Activated naive CD4-positive, alpha-beta T cell treated with anti-CD3 and anti-CD28 coated beads, Interleukin-2, amount 50 U/mL, for 24 hours (primary cell): ENCODE measurements around the gene ZNF785.
A peak's percentile ranks its signal among the peaks of the same experiment; 100 is the strongest.
"Not testable (repeated sequence)": the region's sequence is repeated elsewhere in the genome, so short reads cannot be mapped to it uniquely, and the experiment has no call there.

Experiments used
- H3K27ac Mint-ChIP-seq: one replicate; pipeline ENCODE4 v1.8.0; 2021; ENCODE audit warnings: mild to moderate bottlenecking, mixed read lengths
- H3K27me3 Mint-ChIP-seq: one replicate; pipeline ENCODE4 v1.8.0; 2021; ENCODE audit warnings: mixed read lengths
- H3K36me3 Mint-ChIP-seq: one replicate; pipeline ENCODE4 v1.8.0; 2021; ENCODE audit warnings: mixed read lengths
- H3K4me1 Mint-ChIP-seq: one replicate; pipeline ENCODE4 v1.8.0; 2021; ENCODE audit warnings: mixed read lengths
- H3K4me3 Mint-ChIP-seq: one replicate; pipeline ENCODE4 v1.8.0; 2021; ENCODE audit warnings: mild to moderate bottlenecking, mixed read lengths
- H3K9me3 Mint-ChIP-seq: one replicate; pipeline ENCODE4 v1.8.0; 2021; ENCODE audit warnings: mixed read lengths

ZNF785 gene

GRCh38 chr16:30558789-30559377, 26.6 kb downstream of the ZNF785 start:
- Mint-ChIP-seq H3K4me3 (peak overlapping the region; percentile 91), H3K27me3 (no peaks in the 10 kb centered on the region), H3K36me3 (no peaks in the 10 kb centered on the region), H3K4me1 (peaks cover 39% of the 10 kb centered on the region), H3K9me3 (no peaks in the 10 kb centered on the region), H3K27ac (peak overlapping the region; percentile 87)

GRCh38 chr16:30557957-30558788, 27.3 kb downstream of the ZNF785 start, which contains the start of gene ZNF764:
Gene ZNF764, minus strand, starts transcription at chr16:30558374. Its CDS starts 192 bp downstream, at chr16:30558182.
- H3K36me3 Mint-ChIP-seq: peaks cover 4% of the 10 kb centered on the region
- H3K4me1 Mint-ChIP-seq: peaks cover 46% of the 10 kb centered on the region
- peak within 1 kb of the TSS; percentile 94 for H3K27ac Mint-ChIP-seq
- no peaks in the 10 kb centered on the region for H3K9me3 Mint-ChIP-seq
- H3K27me3 Mint-ChIP-seq: no peaks in the 10 kb centered on the region
- H3K4me3 Mint-ChIP-seq: peak within 1 kb of the TSS; percentile 91

GRCh38 chr16:30557707-30557956, 27.9 kb downstream of the ZNF785 start:
- H3K9me3 Mint-ChIP-seq: no peaks in the 10 kb centered on the region
- no peaks in the 10 kb centered on the region for H3K27me3 Mint-ChIP-seq
- H3K27ac Mint-ChIP-seq: peak overlapping the region; percentile 94
- H3K36me3 Mint-ChIP-seq: peaks cover 4% of the 10 kb centered on the region
- peak overlapping the region; percentile 91 for H3K4me3 Mint-ChIP-seq
- H3K4me1 Mint-ChIP-seq: peaks cover 51% of the 10 kb centered on the region

GRCh38 chr16:30556125-30556473, 29.4 kb downstream of the ZNF785 start:
- peaks cover 4% of the 10 kb centered on the region for H3K36me3 Mint-ChIP-seq
- H3K4me1 Mint-ChIP-seq: peaks cover 57% of the 10 kb centered on the region
- peak overlapping the region; percentile 94 for H3K27ac Mint-ChIP-seq
- H3K27me3 Mint-ChIP-seq: no peaks in the 10 kb centered on the region
- no peaks in the 10 kb centered on the region for H3K9me3 Mint-ChIP-seq
- peak overlapping the region; percentile 91 for H3K4me3 Mint-ChIP-seq

- no peaks in the 10 kb centered on the region for H3K9me3 Mint-ChIP-seq
- H3K27ac Mint-ChIP-seq: peak overlapping the region; percentile 94
- peaks cover 57% of the 10 kb centered on the region for H3K4me1 Mint-ChIP-seq
- H3K4me3 Mint-ChIP-seq: peak overlapping the region; percentile 91
- H3K27me3 Mint-ChIP-seq: no peaks in the 10 kb centered on the region
- H3K36me3 Mint-ChIP-seq: peaks cover 4% of the 10 kb centered on the region
Observed at GRCh38 chr16:30555315-30556124, 30.0 kb downstream of the ZNF785 start.

GRCh38 chr16:30554557-30555314, 30.8 kb downstream of the ZNF785 start:
- H3K27ac Mint-ChIP-seq: peak overlapping the region; percentile 46
- H3K9me3 Mint-ChIP-seq: no peaks in the 10 kb centered on the region
- H3K4me3 Mint-ChIP-seq: no peak overlapping the region
- peaks cover 56% of the 10 kb centered on the region for H3K4me1 Mint-ChIP-seq
- H3K27me3 Mint-ChIP-seq: no peaks in the 10 kb centered on the region
- peaks cover 4% of the 10 kb centered on the region for H3K36me3 Mint-ChIP-seq

- Mint-ChIP-seq H3K4me1 (peaks cover 56% of the 10 kb centered on the region), H3K27ac (peak overlapping the region; percentile 81), H3K4me3 (peak overlapping the region; percentile 27), H3K9me3 (no peaks in the 10 kb centered on the region), H3K27me3 (no peaks in the 10 kb centered on the region), H3K36me3 (peaks cover 4% of the 10 kb centered on the region)
Observed at GRCh38 chr16:30553393-30553899, 32.1 kb downstream of the ZNF785 start.

- no peaks in the 10 kb centered on the region for H3K9me3 Mint-ChIP-seq
- peak overlapping the region; percentile 36 for H3K4me3 Mint-ChIP-seq
- H3K36me3 Mint-ChIP-seq: peaks cover 4% of the 10 kb centered on the region
- H3K27ac Mint-ChIP-seq: peak overlapping the region; percentile 81
- H3K4me1 Mint-ChIP-seq: peaks cover 59% of the 10 kb centered on the region
- H3K27me3 Mint-ChIP-seq: no peaks in the 10 kb centered on the region
Observed at GRCh38 chr16:30552956-30553355, 32.5 kb downstream of the ZNF785 start.

GRCh38 chr16:30551781-30552180, 33.7 kb downstream of the ZNF785 start:
- Mint-ChIP-seq H3K9me3 (no peaks in the 10 kb centered on the region), H3K27me3 (no peaks in the 10 kb centered on the region), H3K4me1 (peaks cover 62% of the 10 kb centered on the region), H3K4me3 (peak overlapping the region; percentile 75), H3K27ac (peak overlapping the region; percentile 89), H3K36me3 (peaks cover 4% of the 10 kb centered on the region)

GRCh38 chr16:30548416-30549253, 36.9 kb downstream of the ZNF785 start:
- Mint-ChIP-seq H3K27me3 (no peaks in the 10 kb centered on the region), H3K36me3 (peaks cover 4% of the 10 kb centered on the region), H3K4me1 (peaks cover 43% of the 10 kb centered on the region), H3K4me3 (no peak overlapping the region), H3K9me3 (no peaks in the 10 kb centered on the region), H3K27ac (peak overlapping the region; percentile 10)

GRCh38 chr16:30546115-30546514, 39.4 kb downstream of the ZNF785 start:
- Mint-ChIP-seq H3K36me3 (no peaks in the 10 kb centered on the region), H3K4me1 (peaks cover 20% of the 10 kb centered on the region), H3K4me3 (no peak overlapping the region), H3K27me3 (no peaks in the 10 kb centered on the region), H3K9me3 (no peaks in the 10 kb centered on the region), H3K27ac (no peak overlapping the region)

GRCh38 chr16:30543067-30543466, 42.4 kb downstream of the ZNF785 start:
- Mint-ChIP-seq H3K27me3 (no peaks in the 10 kb centered on the region), H3K27ac (no peak overlapping the region), H3K4me1 (peaks cover 7% of the 10 kb centered on the region), H3K4me3 (no peak overlapping the region), H3K36me3 (no peaks in the 10 kb centered on the region), H3K9me3 (no peaks in the 10 kb centered on the region)

- no peaks in the 10 kb centered on the region for H3K9me3 Mint-ChIP-seq
- H3K27me3 Mint-ChIP-seq: no peaks in the 10 kb centered on the region
- H3K4me3 Mint-ChIP-seq: no peak overlapping the region
- peaks cover 3% of the 10 kb centered on the region for H3K4me1 Mint-ChIP-seq
- no peaks in the 10 kb centered on the region for H3K36me3 Mint-ChIP-seq
- H3K27ac Mint-ChIP-seq: no peak overlapping the region
Observed at GRCh38 chr16:30541502-30542329, 43.8 kb downstream of the ZNF785 start.

- H3K9me3 Mint-ChIP-seq, H3K27ac Mint-ChIP-seq, H3K4me3 Mint-ChIP-seq, H3K36me3 Mint-ChIP-seq, H3K4me1 Mint-ChIP-seq, H3K27me3 Mint-ChIP-seq: not testable (repeated sequence)
Observed at GRCh38 chr16:30540916-30541464, 44.5 kb downstream of the ZNF785 start.
